HG03066 (cell line): ENCODE results near the gene TEX29.

Experiments
- ATAC-seq: cut with Tn5 transposase; IDR thresholded peaks from one replicate; pipeline ENCODE4 v1.9.1; 2021; ENCODE audit warnings: low read depth; ENCODE audit not compliant: unreplicated experiment

The TEX29 gene

GRCh38 chr13:111319998-111320911 is at the start of gene TEX29:
TEX29 (plus strand) TSS chr13:111320642; CDS start chr13:111320891, 249 bp downstream.
- no peak for ATAC-seq

DNA sequence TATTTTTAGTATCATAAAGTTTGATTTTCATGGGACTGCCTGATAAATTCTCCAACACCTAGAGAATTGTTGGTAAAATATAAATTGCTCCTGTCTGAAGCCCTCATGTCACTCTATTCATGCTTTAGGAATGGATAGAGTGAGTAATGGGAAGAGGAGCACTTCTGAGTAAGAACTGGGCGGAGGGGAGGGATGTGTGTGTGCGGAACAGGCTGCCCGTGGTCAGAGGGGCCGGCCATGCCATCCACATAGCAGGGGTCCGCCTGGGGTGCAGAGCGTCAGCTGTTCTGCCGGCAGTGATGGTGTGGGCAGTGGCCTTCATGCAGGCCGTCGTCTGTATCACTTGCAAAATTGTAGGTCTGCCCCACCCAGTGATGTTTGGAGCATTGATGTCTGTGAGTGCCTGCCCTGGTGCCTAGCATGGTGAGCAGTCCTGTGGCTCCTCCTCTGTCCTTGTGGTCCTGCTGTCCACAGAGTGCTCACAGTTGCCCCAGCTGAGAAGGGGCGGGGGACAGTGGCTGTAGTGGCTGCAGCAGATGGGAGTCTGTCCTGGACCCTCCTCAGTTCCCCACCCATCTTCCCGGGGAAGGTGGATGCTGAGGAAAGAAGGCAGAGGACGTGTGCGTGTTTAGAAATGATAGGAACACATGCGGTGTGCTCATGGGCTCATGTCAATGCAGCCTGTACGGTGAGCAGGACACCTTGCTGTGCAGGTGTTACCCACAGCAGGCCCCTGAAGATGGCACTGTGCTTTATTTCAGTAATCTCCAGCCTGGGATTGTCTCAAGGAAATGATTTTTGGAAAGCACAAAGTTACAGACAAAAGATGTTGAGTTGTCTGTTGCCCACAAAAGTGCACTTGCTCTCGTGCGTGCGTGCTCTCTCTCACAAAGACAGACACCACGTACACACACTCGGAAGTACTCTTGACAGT is 49.4 kb upstream of the TEX29 start:
- no peak for ATAC-seq

DNA sequence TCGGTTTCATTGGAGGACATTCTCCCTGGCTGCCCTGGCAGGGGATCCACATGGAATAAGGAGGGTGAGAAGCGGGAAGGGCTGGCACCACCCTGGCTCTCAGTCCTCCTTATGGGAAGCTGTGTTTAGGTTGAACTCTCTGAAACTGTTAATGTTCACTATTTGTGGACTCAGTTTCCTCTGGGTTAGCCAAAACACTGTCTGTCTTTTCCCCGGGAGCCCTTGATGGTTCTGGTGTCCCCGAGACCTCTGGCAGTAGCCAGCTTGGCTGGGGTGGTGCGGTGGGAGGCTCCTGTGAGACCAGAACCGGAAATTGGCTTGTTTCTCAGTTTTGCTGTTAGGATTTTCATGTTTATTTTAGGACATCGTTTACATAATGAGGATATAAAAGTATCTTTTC is 48.3 kb upstream of the TEX29 start:
- no peak for ATAC-seq

DNA sequence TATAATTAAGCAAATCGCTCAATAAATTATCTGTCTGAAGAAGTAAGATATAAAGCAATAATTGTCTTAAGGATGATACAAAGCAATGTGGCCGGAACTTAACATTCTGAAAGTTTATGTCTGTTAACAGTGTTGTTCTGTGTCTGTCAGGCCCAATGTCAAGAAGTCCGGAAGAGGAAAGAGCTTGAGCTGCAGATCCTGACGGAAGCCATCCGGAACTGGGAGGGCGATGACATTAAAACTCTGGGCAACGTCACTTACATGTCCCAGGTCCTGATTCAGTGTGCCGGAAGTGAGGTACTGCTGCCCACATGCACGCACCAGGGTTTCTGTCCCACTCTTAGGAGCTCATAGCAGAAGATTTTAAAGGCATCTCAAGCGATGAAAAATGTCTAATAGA is 45.1 kb upstream of the TEX29 start:
- ATAC-seq, result no peak

- ATAC-seq, result no peak
Measured at GRCh38 chr13:111275995-111276618, 44.3 kb upstream of the TEX29 start.

GRCh38 chr13:111278258-111278657 is 42.2 kb upstream of the TEX29 start:
- no peak for ATAC-seq

DNA sequence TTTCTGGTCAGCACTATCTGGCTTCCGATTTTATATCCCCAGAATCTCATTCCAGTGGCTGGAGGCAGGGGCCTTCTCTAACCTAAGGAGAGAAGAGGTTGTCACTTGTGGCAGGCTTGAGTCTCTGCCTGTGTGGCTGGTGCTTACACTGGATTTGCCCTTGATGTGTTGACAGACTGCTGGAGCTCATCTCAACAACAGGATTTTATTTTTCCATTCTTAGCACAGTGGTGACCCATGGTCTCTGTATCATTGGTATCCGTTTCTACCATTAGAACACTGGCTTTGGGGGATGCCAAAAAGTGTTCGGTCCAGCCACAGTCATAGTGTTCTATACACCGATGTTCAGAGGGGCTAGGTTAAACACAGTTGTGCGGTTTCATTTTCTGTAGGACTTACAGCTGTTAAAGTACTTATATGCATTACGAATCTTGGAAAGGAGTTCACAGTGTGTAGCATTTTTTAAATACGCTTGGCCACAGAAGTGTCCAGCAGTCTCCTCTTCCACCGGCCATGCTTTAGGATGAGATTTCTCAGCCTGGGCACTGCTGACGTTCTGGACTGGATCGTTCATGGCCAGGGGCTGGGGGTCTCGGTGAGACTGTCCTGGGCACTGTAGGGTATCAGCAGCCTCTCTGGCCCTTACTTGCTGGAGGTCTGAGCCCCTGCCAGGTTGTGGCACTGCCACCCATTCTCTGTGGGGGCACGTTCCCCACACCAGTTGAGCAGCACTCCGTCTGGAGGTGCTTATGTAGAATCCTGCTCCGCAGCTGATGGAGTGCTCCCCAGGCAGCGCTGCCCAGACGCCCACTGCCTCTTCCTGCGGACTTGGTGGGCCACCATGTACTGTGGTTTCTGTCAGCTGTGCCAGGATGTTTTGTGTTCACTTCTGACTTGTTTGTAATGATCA is 41.4 kb upstream of the TEX29 start:
- no peak for ATAC-seq

- no peak for ATAC-seq
Measured at GRCh38 chr13:111280226-111280625, 40.2 kb upstream of the TEX29 start.

GRCh38 chr13:111280681-111281585 is 39.5 kb upstream of the TEX29 start:
- ATAC-seq, result no peak

GRCh38 chr13:111281751-111282311 is 38.6 kb upstream of the TEX29 start:
- ATAC-seq, result no peak

- no peak for ATAC-seq
Measured at GRCh38 chr13:111282425-111282824, 38.0 kb upstream of the TEX29 start.

GRCh38 chr13:111282997-111283396 is 37.4 kb upstream of the TEX29 start:
- ATAC-seq, result no peak

DNA sequence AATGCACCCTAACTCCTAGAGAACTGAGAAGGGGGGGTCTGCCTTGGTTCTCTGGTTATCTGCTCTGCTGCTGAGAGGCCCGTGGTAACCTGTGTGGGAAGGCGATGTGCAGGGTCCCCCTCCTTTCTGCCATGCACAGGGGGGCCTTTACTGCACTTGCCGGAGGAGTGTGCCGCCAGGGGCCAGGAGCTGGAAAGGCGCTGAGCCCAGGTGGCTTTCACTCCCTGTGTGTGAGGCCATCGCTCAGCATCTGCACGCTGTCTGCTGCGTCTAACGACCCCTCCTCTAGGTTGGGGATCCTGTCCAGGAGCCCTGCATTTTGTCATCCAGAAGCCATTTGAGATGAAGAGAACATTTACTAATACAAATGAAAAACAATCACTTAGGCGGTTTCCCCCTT is 37.0 kb upstream of the TEX29 start:
- no peak for ATAC-seq

DNA sequence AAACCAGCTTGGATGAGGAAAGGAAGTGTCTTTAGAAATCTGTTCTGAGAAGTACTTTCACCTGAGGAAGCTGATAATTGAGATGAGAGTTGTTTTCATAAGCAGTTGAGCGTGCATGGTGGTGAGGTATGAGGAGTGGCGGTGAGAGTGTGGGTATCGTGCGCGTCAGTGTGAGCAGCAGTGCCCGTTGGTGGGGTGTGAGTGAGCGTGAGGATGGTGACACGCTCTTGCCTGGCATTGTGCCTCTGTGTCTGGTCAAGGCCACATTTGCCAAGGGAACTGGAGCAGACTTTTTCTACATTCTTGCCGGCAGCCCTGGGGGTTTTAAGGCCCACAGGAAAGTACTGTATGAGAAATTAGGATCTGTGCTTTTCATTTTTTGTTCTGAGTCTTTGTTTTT is 36.5 kb upstream of the TEX29 start:
- ATAC-seq, result no peak

DNA sequence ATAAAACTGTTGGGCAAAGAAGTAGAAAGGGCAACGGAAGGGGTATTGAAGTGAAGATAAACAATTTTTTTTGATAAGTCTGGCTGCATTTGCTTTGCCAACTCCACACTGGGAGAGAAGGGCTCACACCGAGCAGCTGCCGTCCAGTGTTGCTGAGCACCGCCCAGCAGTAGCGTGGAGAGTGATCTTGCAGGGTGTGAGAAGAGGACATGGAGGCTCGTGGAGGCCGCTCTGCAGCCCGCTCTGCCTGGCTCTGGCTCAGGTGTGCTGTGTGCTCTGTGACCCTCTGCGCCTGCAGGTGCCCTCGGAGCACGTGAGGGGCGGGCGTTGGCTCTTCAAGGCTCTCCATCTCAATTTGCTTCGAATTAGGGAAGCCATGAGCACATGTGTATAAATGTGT is 35.9 kb upstream of the TEX29 start:
- ATAC-seq, result no peak

DNA sequence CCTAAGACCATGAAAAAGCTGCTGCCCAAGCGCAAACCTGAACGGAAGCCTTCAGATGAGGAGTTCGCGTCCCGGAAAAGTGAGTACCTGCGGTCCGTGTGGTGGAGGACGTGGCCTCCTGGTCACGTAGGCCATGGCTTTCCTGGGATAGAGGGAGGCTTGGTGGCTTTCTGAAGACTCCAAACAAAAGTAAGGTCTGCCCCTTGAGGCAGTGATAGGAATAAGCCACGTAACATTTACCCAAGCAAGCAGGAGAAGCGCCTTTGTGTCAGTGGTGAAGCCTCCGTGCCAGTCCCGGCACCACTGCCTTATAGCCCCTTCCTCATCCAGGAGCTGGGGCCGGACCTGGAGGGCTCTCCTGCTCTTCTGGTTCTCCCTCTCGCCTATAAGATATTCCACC is 34.3 kb upstream of the TEX29 start:
- ATAC-seq, result no peak

DNA sequence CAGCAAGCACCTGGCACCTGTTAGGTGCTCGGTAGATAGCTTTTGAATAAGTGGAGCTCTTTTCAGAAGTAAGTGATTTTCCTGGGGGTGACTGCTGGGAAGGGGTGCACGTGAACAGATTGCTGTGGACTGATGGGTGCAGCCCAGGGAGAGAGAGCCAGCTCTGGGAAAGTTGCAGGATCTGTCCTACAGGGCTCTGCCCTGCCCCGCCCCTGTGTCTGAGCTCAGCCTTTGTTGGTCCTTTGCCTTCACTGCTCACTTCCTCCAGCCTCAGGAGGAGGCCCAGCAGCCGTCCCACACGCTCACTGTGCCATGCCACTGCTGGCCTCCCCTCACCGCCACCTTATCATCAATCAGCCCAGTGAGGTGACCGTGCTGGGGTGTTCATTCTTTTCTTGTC is 33.7 kb upstream of the TEX29 start:
- no peak for ATAC-seq

DNA sequence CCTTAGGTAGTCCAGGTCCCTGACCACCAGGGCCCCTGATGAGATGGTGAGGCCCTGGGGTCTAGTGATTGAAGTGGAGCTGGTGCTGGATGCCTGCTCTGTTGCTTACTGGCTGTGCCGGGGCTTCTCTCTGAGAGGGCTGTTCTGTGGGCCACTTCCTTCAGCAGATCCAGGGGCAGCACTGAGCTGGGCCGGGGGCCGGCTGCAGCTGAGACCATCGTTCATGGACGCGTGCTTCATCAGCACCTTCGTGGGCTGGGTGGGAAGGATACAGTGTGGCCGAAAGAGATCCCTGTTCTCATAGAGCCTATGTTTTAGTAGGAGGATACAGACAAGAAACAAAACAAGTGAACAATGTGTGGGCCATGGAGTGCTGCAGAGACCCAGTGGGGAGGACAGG is 33.2 kb upstream of the TEX29 start:
- no peak for ATAC-seq

- no peak for ATAC-seq
Measured at GRCh38 chr13:111288276-111288675, 32.2 kb upstream of the TEX29 start.
